NCI-H510A treated with DMSO at 0.1 percent for 48 hours (cell line): Measurements from ENCODE around the gene RAB11B.
A peak's percentile ranks its signal among the peaks of the same experiment; 100 is the strongest.
"Not testable (repeated sequence)": the region's sequence is repeated elsewhere in the genome, so short reads cannot be mapped to it uniquely, and the experiment has no call there.

Experiments
- DNase-seq: peaks from one replicate; lab custom pipeline; 2025; lab: John Stamatoyannopoulos, UW

The RAB11B gene

DNA sequence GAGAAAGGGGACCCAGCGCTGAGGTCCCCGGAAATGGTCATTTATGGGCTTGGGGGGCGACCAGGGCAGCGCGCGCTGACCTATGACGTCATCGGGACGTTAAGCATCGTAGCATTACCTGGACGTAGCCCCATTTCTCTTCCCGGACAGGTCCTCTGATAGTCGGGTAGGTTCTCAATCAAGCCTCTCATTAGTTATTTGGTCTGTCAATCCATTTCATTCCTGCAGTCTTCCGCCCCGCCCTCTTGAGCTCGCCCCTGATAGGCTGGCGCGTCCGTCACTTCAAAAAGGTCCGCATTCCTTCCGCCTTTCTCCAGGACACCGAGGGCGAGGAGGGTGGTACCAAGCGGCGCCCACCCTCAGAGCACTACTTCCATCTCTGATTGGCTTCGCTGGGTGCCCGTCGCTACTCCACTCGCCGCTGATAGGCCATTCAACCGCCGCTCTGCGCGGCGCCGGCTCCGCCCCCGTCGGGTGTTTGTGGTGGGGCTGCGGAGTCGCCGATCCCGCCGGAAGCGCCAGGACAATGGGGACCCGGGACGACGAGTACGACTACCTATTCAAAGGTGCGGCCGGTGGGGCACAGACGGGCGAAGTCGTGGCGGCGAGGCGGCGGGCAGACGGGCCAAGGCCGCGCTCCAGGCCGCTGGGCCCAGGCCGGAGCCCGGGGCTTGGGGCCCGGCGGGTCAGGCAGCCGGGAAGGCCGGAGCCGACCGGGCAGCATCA, at the start of gene RAB11B:
RAB11B (plus strand) TSS at position 470 of the 726 bp plus-strand sequence; CDS start at position 527, 57 bp downstream.
- peak; percentile 100 for DNase-seq

DNA sequence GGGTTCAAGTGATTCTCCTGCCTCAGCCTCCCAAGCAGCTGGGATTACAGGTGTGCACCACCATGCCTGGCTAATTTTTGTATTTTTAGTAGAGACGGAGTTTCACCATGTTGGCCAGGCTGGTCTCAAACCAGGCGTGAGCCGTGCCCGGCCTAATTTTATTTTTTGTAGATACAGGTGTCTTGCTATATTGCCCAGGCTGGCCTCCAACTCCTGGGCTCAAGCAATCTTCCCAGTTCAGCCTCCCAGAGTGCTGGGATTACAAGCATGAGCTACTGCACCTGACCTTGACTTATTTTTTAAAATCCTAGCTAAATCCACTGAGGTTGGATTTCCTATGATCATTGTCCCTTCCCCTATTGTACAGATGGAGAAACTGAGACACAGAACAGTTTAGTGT, 48.7 kb upstream of the RAB11B start:
- not testable (repeated sequence) for DNase-seq

DNA sequence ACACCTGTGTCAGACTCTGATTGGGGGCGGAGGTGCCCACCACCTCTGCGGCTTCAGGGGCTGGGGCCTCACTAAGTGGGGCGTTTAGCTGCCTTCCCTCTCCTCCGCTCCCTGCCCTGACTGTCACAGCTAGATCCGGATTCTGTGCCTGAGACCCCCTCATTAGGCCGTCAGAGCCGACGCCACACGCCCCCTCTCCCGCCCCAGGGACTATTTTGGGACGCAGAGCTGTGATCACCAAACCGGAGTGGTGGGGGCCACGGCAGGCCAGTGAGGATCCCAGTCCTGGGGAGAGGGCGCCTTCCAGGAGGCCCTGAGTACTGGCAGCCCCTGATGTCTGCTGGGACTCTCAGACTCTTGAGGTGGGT, 47.9 kb upstream of the RAB11B start:
- no peak for DNase-seq

DNA sequence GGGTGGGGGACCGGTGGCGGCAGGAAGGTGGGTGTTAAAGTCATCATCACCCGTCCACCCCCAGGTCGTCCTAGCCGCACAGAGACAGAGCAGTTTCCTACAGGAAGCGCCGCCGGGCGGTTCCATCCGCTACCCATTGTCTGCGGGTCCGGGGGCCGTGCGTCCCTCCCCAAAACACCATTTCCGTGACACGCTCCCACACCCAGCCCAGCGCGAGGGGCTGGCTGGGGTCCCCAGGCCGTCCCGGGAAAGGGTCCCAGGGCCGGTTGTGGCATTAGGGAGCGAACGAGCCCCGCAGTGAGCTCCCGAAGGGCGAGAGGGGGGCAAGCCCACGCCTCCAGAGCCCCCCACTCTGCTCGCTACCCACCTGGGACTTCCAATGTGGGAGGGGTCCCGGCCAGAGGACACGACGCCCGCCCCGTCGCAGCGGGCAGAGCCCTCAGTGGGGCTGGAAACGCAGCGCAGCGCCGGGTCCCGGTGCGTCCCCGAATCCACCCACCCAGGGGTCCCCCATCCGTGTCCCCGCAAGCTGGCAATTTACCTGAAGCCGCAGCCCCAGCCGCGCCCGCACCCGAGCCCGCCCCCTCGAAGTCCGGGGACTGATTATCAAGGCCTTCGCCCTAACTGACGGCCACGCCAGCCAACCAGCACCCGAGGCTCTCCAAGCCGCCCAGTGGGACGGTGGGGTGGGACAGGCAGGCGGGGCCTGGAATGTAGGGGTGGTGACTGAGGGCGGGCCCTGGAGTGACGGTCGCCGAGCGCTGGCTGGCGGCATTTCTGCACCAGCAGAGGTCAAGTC, 47.3 kb upstream of the RAB11B start, which contains the start of gene KANK3:
KANK3 (minus strand) TSS at position 579 of the 799 bp plus-strand sequence. CDS start 5,434 bp downstream, outside the sequence.
- DNase-seq: peak; percentile 89

DNA sequence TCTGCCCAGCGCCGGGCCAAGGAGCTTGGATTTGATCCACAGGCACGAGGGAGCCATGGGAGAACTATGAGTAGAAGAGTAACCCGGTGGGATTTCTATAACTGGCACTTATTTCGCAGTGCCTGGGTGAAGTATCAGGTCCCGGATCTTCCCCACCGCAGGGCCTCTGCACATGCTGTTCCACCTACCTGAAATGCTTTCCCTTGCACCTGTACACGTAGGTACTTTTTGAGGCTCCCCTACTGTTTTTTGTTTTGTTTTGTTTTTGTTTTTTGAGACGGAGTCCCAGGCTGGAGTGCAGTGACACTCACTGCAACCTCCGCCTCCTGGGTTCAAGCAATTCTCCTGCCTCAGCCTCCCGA, 46.7 kb upstream of the RAB11B start:
- no peak for DNase-seq

DNA sequence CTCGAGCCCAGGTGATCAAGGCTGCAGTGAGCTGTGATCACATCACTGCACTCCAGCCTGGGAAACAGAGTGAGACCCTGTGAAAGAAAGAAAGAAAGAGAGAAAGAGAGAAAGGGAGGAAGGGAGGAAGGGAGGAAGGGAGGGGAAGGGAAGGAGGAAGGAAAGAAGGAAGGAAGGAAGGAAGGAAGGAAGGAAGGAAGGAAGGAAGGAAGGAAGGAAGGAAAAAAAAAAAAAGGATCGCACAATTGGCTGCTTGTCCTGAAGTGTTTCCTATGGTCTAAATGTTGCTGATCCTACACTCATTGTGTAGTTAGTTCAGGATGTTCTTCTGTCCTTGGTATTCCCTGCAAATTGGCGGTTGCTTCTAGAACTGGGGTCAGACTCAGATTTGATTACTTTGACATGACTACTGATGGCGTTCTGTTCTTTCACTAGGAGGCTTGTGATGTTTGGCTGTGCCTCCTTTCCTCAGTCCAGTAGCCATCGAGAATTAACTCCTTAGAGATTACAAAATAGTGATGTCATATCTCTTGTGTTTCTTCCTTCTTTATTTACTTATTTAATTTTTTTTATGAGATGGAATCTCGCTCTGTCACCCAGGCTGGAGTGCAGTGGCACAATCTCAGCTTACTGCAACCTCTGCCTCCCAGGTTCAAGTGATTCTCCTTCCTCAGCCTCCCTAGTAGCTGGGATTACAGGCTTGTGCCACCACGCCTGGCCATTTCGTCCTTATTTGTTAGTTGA, 40.4 kb upstream of the RAB11B start:
- DNase-seq: not testable (repeated sequence)

DNA sequence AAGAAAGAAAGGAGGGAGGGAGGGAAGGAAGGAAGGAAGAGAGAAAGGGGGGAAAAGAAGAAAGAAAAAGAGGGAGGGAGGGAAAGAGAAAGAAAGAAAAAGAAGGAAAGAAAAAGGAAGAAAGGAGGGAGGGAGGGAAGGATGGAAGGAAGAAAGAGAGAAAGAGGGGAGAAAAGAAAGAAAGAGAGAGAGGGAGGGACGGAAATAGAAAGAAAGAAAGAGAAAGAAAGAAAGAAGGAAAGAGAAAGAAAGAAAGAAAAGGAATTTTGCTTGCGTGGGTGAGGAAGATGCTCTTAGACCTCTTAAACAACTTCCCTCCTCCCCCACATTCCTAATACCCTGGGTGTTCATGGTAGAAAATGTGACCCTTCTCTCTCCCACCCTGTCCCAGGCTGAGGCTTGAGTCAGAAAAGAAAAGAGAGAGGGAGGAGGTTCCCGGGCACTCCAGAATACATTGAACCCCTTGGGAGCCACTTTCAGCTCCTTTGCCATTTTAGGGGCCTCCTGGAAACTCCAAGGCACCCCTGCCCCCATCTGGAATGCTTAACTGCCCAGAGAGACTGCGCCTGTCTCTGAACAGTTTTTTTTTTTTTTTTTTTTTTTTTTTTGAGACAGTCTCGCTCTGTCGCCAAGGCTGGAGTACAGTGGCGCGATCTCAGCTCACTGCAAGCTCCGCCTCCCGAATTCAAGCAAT, 37.9 kb upstream of the RAB11B start:
- no peak for DNase-seq

DNA sequence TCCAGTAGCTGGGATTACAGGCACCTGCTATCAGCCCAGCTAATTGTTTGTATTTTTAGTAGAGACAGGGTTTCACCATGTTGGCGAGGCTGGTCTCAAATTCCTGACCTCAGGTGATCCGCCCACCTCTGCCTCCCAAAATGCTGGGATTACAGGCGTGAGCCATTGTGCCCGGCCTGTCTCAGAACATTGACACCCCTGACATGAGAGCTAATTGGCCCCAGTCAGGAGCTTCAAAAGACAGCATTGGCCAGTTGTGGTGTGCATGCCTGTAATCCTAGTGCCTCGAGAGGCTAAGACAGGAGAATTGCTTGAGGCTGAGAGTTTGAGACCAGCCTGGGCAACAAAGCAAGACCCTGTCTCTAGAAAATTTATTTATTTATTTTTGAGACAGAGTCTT, 37.3 kb upstream of the RAB11B start:
- DNase-seq: not testable (repeated sequence)

DNA sequence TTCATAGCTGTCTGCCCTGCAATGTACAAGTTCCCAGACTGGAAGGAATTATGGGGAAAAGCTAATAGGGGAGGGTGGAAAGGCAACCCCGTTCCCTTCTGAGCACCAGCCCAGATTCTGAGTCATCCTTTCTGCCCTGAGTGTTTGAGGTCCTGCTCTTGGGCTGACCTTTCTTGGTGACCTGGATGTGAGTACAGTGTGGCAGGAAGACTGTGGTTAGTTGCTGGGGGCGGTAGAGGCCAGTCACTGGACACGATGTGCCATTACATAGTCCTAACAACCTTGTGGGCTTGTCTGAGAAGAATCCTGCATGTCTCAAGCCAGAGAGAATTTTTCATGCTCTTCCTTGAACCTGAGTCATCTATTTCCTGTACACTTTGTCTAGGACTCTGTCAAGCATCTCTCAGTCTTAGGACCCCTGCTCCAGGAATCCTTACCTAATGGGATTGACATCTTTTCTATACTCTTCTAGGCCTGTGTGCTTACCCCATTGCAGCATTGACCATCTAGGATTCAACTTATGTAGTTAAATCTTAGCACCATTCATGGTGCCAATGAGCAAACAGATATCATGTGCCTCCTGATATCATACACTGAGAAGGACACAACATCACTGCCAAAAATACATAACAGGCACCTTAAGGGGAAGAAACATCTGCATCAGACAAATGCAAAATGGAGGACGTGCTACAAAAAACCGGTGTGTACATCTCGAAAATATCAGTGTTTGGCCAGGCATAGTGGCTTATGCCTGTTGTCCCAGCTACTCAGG, 34.3 kb upstream of the RAB11B start:
- no peak for DNase-seq

DNA sequence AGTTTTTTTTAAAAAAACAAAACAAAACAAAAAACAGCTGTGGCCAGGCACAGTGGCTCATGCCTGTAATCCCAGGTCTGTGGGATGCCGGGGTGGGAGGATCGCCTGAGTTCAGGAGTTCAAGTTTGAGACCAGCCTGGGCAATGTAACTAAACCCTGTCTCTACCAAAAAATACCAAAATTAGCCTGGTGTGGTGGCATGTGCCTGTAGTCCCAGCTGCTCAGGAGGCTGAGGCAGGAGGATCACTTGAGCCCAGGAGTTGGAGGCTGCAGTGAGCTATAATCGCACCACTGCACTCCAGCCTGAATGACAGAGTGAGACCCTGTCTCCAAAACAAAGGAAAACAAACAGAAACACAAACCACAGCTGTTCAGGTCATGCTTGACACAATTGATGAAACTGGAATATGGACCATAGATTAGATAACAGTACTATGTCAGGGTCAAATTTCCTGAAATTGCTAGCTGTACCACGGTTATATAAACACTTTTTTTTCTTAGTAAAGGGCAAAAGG, 33.1 kb upstream of the RAB11B start:
- no peak for DNase-seq

DNA sequence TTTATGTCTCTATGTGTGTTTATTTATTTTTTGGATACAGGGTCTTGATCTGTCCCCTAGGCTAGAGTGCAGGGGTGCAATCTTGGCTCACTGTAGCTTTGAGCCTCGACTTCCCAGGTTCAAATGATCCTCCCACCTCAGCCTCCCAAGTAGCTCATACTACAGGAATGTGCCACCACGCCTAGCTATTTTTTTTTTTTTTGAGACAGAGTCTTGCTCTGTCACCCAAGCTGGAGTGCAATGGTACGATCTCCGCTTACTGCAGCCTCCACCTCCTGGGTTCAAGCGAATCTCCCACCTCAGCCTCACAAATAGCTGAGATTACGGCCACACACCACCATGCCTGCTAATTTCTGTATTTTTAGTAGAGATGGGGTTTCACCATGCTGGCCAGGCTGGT, 31.2 kb upstream of the RAB11B start:
- DNase-seq: no peak

DNA sequence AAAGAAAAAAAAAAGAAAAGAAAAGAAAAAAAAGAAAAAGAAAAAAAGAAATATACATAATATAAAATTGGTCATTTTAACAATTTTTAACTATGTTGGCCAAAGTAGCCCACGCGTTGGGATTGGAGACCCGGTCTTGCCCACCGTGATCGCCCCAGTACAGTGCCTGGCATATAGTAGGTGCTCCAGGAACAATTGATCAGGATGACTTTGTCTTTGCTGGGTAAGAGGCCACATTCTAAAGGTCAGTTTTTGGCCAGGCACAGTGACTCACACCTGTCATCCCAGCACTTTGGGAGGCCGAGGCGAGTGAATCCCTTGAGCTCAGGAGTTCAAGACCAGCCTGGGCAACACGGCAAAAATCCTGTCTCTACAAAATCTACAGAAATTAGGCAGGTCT, 30.0 kb upstream of the RAB11B start:
- DNase-seq: no peak

DNA sequence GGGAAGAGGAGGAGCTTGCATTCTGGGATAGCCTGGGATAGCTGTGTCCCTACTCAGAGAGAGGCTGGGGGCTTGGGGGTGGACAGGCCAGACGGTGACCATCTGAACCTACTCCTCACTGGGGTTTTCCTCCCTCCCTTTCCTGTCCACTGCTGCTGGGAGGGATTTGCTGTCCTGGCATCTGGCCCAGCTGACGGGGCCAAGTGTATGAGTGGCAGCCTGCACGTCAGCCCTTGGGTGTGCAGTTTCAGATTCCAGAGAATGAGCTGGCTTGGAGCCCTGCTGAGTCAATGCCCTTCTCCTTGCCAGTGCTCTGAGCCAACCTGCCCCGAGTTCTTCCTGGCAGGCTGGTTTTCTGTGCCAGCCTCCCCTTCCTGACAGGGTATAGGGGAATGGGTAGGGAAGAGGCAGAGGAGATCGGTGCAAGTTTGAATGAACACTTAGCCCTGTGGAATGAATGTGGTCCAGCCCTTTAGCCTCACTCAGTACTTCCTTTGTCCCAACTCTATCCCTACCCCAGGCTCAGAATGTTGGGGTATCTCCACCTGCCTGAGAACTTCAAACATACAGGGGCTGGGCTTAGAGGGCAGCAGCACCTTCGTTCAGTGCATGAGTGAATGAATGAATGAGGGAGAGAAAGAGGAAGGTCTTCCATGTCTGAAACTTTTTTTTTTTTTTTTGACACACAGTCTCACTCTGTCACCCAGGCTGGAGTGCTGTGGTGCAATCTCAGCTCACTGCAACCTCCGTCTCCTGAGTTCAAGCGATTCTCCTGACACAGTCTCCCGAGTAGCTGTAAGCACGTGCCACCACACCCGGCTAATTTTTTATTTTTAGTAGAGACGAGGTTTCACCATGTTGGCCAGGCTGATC, 28.0 kb upstream of the RAB11B start:
- DNase-seq: peak; percentile 69

DNA sequence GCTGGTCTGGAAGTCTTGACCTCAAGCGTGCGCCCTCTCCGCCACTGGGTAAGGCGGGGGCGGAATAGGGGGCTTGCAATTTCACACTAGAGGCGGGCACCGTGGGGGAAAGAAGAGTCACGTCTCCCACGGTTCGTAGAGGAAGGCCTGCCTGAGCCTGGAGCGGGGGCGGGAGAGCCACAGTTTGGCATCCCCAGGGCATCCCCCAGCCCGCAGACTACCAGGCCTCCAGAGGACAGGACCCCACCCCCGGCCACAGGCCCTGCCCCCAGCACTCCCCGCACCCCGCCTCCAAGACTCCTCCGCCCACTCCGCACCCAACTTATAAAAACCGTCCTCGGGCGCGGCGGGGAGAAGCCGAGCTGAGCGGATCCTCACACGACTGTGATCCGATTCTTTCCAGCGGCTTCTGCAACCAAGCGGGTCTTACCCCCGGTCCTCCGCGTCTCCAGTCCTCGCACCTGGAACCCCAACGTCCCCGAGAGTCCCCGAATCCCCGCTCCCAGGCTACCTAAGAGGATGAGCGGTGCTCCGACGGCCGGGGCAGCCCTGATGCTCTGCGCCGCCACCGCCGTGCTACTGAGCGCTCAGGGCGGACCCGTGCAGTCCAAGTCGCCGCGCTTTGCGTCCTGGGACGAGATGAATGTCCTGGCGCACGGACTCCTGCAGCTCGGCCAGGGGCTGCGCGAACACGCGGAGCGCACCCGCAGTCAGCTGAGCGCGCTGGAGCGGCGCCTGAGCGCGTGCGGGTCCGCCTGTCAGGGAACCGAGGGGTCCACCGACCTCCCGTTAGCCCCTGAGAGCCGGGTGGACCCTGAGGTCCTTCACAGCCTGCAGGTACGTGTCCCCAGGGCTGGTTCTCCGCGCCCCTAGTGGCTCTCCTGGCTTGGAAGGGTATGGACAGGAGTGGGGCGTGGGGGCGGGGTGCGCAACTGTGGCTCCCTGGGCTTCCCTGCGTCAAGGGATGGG, 26.1 kb upstream of the RAB11B start, which contains the start of gene ANGPTL4:
ANGPTL4 (plus strand) TSS at position 353 of the 969 bp plus-strand sequence; CDS start at position 520, 167 bp downstream.
- DNase-seq: peak; percentile 19

DNA sequence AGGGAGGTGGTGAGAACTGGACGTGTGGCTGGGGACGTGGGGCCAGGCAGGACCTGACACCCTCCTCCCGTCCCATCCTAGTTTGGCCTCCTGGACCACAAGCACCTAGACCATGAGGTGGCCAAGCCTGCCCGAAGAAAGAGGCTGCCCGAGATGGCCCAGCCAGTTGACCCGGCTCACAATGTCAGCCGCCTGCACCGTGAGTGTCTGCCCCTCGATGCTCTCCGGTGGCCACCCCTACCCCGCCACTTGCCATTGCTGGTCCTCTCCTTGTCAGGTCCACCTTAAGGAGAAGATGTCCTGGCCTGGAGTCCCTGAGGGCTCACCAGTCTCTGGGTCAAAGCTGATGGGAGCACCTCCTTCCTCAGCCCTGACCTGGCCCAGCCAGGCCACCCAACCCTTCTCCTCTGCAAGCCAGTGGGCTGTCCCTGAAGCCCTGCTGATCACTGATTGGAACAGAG, 24.0 kb upstream of the RAB11B start:
- no peak for DNase-seq

DNA sequence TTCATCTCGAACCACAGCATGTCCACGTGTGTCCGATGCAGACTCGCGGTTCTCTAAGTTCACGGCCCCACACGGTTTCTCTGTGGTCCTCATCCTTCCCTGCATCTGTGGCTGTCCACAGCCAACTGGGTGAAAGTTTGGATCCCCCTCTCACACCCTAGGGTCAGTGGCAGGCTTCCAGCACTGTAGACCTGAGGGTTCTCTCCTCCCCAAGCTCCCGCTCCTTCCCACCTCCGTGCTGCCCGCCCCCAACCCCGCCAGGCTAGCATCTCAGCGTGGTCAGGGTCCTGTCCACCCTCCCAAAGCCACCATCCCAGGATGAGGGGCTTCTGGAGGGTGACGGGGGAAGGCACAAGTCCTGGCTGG, 23.2 kb upstream of the RAB11B start:
- DNase-seq: no peak

DNA sequence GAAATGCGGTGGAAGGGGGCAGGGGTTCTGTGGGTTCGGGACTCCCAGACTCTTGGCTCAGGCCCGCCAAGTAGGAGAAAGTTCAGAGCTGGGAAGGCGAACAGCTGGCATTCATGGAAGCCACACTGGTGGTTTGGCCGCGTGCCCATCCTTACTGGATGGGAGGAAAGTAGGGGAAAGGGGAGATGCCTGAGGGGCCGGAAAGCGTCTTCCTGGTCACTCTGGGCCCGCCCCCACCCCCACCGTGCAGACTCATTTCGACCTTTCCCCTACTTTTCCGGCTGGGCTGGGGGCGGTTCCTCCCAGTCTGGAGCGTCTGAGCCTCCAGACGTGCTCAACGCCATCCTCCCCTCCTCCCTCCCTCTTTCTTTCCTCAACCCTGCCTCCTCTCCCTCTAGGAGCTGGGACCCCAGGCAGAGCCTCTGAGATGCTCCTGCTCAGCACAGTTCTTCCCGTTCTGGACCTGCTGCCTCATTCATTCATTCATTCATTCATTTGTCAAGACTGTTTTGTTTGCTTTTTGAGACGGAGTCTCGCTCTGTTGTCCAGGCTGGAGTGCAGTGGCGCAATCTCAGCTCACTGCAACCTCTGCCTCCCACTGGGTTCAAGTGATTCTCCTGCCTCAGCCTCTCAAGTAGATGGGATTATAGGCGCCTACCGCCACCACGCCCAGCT, 22.7 kb upstream of the RAB11B start:
- DNase-seq: no peak
